Measurements from ENCODE around the gene SCN5A.

GRCh38 chr3:38606561-38606960 is 42.9 kb downstream of the SCN5A start:
- no peak for TF ChIP-seq POLR2A (IDR thresholded peaks at IDR 0.05; ENCODE audit: low read depth, low read length)
- no peak for TF ChIP-seq POLR2AphosphoS5 (IDR thresholded peaks at IDR 0.05; ENCODE audit: low read depth, low read length)

Measured in GM12891 (cell line).